HEK293T (cell line): ENCODE data around the gene ARHGAP9.

ENCODE experiments used
- ARNT ChIP-seq: fragments of 450-650 bp; IDR thresholded peaks from 2 replicates; pipeline ENCODE4 v1.6.1; 2017; ENCODE audit warnings: mild to moderate bottlenecking
- BHLHE40 ChIP-seq: fragments of 450-650 bp; IDR thresholded peaks from 2 replicates; pipeline ENCODE4 v1.6.1; 2016; ENCODE audit warnings: mild to moderate bottlenecking, moderate library complexity, borderline replicate concordance
- FOXK2 ChIP-seq: fragments of 450-650 bp; IDR thresholded peaks from 2 replicates; pipeline ENCODE4 v1.6.1; 2016; ENCODE audit warnings: mild to moderate bottlenecking
- FOXM1 ChIP-seq: fragments of 450-650 bp; IDR thresholded peaks from 2 replicates; pipeline ENCODE4 v1.6.1; 2017; ENCODE audit warnings: mild to moderate bottlenecking, borderline replicate concordance
- L3MBTL2 ChIP-seq: fragments of 450-650 bp; conservative IDR thresholded peaks from 2 replicates; pipeline ENCODE4 v1.6.1; 2016; ENCODE audit warnings: mild to moderate bottlenecking
- SUZ12 ChIP-seq: fragments of 450-650 bp; IDR thresholded peaks from 2 replicates; pipeline ENCODE4 v1.6.1; 2016; ENCODE audit warnings: mild to moderate bottlenecking

- TF ChIP-seq SUZ12 (no peak), L3MBTL2 (no peak), FOXK2 (no peak), FOXM1 (no peak), BHLHE40 (no peak), ARNT (no peak)
These were observed 17.8 kb downstream of the ARHGAP9 start for GRCh38 chr12:57461917-57462250.
